H4 (cell line): ENCODE measurements around the gene ARMC8. TPM values are rescaled to one million over a fixed set of nuclear protein-coding genes. Genes with fewer than 3 reads are reported as not detected.

Source experiments
- DNase-seq: peaks from one replicate; pipeline ENCODE4 v3.0.0-alpha.2; 2015; ENCODE audit warnings: low spot score
- total RNA-seq: library from RNA; depleted of rRNA; stranded (reverse); fragments of >200 nt; shearing (Covaris generic); gene quantifications from 2 replicates; pipeline ENCODE4 v1.2.3, GENCODE V29; 2014

ARMC8 gene
- total RNA-seq, 1 experiment from 2014 or later, result 40.0 TPM

DNA sequence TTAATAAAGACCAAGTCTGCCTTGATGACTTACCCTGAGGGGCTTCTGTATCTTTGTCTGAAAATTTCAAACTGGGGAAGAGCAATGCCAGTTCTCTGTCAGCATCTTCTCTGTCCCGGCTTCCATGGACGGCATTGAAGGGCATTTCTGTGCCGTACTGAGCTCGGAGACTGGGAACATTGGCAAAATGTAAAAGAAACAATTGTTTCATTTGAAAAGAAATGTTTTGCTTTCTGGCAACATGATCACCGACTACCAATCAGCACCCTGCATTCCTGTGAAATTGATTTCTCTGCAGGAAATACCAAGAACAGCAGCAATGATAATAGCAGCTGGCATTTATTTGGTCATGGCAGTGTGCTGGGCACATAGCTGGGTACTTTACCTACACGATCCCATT is 116.4 kb downstream of the ARMC8 start:
- DNase-seq, result no peak

DNA sequence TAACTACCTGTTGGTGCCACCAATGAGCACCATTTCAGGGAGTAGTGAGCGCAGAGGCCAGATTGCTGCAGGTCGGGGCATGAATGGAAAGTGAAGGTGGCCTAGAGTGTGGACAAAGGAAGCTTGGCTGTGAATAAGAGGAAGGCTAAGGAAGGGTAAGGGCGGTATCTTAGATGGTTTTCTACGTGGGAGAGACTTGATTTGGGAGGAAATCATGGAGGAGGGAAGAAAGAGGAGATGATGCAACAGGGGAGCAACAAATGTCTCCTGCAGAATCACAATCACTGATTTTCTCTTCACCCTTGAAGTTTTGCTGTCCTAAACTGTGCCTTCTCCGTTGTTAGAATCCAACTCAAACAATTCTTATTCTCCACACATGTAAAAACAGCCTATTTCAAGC is 120.8 kb downstream of the ARMC8 start:
- DNase-seq, result no peak

DNA sequence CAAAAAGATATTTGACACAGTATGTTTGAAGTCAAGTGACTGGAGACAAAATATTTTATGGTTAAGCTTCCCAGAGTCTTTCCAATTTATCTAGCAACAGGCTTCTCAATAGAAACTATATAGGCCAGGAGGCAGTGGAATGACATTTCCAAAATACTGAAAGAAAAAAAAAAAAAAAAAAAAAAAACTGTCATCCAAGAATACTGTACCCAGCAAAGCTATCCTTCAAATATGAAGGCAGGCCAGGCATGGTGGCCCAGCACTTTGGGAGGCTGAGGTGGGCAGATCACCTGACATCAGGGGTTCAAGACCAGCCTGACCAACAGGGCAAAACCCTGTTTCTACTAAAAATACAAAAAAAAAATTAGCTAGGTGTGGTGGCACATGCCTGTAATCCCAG is 121.7 kb downstream of the ARMC8 start:
- no peak for DNase-seq

DNA sequence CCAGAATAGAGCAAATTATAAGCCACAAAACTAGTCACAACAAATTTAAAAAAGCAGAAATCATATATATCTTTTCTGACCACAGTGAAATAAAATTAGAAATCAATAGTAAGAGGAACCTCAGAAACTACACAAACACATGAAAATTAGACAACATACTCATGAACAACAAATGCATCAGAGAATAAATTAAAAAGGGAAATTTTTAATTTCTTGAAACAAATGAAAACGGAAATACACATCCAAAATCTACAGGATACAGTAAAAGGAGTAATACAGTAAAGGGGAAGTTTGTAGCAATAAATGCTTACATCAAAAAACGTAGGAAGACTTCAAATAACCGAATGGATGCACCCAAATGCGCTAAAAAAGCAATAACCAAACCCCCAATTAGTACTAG is 123.4 kb downstream of the ARMC8 start:
- no peak for DNase-seq

DNA sequence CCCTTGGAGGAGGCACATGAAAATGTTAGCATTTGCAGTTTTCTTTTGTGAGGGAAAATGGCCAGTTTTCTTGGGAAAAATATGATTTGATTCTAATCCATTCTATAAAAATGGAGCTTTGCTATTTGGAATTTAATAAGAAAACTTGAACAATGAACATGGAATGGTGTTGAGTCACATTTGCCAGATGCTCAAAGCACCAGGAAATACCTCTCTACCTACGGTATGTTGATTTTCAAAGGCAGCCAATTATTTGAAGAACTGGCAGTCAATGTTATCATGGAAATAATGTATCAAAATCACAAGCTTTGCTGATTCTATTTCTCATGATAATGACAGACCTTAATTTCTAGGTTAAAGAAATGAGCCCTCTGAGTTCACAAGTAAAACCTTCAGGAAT is 127.7 kb downstream of the ARMC8 start:
- no peak for DNase-seq

DNA sequence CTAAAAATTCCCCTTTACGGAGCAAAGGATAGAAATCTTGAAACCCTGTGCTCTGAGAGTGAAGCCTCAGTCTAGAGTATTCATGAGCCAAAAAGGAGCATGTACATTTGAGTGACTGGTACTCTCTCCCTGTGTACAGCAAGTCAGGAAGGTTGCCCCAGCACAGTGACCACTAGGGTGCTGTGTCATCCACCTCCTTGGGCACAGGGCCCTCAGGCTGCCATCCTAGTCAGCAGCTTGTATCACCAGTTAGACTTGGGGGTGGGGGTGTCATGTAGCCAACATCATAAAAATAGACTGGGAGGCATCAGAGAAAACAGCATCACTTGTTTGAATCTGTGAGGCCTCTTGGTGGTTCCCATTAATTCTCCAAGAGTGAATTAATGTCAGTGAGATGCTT is 130.6 kb downstream of the ARMC8 start:
- DNase-seq, result no peak

DNA sequence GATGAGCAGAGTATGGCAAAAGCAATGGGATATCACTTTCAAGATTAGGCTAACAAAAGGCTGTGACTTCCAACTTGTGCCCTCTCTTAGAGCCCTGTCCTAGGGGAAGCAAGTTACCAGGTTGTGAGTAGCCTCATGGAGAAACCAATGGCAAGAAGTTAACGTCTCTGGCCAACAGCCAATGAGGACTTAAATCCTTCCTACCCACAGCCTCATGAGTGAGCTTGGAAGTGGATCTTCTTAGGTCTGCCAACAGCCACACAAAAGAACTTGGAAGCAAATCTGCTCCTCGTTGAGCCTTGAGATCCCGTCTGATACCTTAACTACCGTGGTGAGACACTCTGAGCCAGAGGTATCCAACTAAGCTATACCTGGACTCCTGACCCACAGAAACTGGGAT is 136.9 kb downstream of the ARMC8 start:
- DNase-seq, result no peak

DNA sequence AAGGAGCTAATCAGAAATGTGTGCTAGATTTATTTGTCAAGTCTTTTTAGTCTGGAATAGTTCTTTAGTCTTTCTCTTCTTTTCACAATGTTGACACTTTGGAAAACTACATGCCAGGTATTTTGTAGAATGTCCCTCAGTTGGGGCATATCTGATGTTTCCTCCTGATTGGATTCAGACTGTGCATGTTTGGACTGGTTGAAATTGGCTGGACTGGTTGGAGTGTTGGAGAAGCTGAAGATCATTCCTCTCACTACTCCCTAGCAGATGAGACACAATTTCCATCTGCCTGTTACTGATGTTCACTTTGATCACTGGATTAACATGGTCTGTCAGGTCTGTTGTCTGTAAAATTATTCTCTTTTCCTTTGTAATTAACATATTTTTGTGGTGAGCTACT is 138.9 kb downstream of the ARMC8 start:
- DNase-seq, result no peak

DNA sequence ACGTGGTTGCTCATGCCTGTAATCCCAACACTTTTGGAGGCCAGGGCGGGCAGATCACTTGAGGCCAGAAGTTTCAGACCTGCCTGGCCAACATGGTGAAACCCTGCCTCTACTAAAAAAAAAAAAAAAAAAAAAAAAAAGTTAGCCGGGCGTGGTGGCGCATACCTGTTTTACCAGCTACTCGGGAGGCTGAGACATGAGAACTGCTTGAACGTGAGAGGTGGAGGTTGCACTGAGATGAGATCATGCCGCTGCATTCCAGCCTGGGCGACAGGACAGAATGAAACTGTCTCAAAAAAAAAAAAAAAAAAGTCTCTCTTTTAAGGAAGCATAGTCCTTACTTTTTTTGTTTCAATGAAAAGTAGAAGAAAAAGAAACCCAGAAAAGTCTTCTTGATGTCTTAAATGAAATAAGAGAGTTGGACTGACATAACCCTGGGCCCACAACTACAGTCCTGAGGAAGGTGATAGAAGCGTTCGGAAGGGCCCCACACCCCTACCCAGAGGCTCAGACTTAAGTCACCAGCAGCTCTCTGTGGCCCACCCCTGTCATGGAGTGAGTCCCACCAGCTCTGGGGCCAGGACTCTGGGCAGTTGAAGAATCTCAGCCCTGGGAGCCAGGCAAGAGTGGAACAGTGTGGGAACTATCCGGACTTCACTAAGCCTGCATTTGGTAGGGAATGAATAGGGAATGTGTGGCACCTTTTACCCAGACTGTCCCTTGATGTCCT is 139.9 kb downstream of the ARMC8 start:
- DNase-seq, result no peak

DNA sequence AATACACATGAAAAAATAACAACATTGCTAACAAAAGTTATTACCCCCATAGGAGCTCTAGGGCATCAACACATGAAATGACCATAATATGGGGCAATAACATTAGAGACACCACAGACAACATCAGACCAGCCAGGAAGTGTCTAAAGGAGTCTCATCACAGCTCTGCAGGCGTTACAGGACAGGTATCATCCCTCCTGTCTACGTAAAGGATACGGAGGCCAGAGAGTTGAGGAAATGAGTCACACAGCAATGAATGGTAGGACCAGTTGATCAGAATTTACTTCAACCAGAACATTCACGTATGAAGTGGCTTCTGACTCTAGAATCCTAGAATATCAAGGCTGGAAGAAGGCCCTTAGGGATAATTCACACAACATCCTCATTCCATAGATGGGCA is 140.7 kb downstream of the ARMC8 start:
- no peak for DNase-seq

DNA sequence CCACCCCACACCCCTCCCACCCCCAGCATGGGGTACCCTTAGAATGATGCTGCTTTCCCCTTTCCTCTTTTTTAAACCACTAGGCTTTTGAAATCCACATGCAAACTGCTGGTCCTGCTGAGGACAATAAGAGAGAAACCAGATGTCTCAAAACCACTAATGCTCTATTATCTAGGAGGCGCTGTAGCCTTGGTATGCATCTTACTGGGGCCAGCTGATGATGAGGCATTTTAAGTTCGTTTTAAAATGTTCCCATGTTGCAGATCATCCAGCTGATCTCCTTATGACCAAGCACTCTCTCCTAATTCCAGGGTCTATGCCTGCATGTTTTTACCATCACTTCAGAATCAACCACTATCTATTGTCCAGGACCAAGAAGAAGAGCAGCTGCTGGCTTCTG is 141.2 kb downstream of the ARMC8 start:
- peak; percentile 33 for DNase-seq

DNA sequence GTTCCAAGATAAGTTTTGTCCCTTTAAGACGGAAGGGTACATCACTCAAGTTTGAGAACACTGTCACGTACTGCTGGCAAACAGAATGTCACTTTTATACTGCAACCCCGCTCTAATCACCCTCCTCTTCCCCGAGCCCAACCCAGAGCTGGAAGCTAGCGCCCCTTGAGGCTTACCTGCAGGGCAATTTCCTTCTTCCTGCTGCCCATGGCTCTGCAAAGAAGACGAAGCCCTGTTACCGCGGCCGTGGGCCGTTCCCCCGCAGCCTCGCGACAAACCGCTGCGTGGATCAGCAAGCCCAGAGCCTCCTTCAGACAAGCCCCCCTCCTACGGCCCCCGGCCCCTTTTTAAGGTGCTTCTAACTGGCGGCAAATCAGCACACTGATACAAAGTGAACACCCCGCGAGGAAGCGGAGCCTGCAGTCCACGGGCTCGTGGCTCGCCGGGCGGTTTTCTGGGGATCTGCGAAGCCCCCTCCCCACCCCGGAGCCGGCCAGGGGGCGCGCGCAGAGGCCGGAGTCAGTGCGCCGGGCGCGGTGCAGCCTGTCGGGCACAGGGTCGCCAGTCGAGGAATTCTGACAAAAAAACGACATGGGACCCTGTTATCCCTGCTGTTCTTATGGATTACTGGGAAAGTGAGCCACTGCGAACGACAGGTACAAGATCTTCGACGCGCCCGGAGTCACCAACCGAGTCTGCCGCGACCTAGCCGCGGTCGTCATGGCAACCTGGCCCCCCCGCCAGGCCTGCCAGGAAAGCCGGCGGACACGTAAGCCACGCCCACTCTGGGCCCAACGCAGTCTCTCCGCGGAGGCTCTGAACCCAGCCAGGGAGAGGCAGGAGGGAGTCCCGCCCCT is 142.3 kb downstream of the ARMC8 start, which contains the start of gene NME9:
NME9 (minus strand) TSS at position 725 of the 857 bp plus-strand sequence; CDS start at position 209, 516 bp downstream.
- peak; percentile 91 for DNase-seq

DNA sequence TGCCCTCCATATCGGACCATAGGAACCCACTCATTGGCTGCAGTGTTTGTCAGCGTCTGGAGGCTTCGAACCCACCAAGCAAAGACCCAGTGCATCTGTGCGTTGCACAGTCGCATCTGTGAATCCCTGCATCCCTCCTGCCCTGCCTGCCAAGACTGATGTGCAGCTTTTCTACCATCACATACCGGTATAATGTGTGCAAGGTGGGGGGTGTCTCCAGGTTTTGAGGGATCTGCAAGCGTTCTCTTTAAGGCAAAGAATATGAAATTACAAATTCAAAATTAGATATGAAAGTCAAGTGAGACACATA is 142.8 kb downstream of the ARMC8 start:
- no peak for DNase-seq

DNA sequence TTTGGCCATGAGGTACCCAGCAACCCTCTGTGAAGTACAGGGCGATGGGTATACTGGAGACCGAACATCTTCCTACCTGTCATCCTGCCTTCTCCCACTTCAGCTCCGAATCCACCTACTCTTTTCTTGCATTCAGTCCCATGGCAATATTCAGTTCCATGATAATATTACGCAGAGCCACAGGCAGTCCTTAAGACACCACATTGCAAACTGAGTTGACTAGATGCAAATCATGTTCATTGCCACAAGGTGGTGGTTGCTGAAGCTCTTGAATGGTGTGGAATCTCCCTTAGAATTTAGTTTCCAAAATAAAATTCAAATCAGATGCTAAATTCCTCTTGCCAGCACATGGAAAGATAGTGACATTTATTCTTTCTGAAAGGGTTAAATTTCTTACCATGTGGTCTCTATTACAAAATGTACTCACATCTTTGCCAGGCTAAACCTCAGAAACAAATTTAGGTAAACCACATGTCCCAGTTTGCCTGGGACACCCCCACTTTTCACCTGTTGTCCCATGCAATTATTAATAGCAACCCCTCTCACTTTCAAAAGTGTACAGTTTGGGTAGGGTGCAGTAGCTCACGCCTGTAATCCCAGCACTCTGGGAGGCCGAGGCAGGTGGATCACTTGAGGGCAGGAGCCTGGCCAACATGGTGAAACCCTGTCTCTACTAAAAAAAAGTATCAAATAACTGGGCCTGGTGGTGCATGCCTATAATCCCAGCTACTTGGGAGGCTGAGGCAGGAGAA is 144.2 kb downstream of the ARMC8 start:
- DNase-seq, result no peak

DNA sequence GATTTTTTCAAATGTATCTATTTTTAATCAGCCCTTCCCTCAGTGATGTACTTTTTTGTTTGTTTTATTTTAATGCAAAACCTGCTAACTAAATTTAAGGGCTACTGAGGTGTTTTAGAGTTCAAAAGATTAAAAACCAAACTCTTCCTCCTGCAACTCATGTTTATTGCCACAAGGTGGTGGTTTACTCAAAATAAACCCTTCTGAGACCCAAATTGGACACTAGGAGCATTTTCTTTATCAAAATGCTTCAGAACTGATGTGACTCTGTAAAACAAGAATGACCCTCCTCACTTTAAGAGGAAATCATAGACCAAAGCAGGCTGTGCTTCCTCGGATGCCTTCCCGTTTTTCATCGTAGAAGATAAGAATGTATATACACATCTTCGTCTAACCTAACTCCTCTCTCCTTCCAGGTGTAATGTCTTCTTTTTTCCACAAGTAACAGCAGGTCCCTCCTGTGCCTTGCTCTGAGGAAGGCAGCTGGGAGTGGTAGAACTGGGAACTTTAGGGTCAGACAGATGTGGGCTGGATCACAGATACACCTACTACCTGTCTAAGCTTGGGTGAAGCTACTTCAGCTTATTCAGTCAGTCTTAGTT is 145.5 kb downstream of the ARMC8 start:
- DNase-seq, result peak; percentile 31

DNA sequence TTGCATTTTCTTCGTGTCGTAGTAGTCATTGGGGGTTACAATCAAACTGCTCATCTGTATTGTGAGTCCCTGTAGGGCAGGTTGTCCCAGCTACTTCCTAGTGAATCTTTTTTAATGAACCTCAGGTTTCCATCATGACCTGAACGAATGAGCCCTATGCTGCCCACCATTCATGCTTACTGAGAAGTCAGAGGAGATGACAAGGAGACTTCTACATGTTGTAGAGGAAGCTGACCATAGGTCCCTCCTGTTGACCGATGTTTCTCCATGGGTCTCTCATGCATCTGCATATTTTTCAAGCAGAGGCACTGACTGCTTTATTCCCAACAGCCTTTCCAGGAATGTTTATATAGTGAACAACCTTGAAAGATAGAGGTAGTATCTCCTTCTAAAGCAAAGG is 147.5 kb downstream of the ARMC8 start:
- no peak for DNase-seq

DNA sequence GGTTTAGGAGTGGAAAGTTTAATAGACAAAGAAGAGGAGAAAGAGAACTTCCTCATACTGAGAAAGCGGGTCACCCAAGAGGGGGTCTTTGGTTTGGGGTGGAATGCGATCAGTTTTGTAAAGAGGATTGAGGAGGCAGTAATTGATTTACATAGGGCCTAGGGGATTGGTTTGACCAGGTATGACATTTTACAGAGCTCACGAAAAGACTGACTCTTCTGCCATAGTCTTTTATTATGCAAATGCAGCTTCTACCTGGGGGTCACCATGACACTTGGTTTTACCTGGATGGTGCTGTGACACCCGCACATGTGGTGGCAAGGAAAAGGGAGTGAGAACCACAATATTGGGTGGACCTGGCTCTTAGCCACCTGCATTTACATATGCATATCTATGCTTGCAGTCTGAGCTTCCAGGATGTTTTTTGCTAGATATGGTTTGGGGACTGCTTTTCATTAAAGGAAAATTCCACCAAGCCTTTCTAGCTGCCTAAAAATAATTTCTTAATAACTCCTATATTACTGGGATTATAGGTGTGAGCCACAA is 149.4 kb downstream of the ARMC8 start:
- no peak for DNase-seq

DNA sequence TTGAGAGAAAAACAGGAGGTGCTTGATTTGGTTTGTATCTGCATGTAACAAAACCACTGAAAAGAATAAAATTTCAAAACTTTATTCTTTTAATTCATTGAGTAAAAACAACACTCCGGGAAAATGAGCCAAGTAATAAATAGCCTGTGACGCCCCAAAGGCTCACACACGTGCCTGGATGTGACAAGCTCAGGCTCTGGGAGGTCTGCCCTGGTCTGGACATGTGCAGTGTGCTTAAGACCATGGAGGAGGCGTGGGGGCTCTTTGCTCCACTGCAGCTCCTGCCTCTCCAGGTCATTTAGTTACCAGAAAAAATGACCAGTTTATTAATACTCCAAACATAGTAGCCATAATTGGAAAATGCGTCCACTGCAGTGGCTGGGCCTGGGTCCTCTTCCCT is 151.1 kb downstream of the ARMC8 start:
- DNase-seq, result no peak

DNA sequence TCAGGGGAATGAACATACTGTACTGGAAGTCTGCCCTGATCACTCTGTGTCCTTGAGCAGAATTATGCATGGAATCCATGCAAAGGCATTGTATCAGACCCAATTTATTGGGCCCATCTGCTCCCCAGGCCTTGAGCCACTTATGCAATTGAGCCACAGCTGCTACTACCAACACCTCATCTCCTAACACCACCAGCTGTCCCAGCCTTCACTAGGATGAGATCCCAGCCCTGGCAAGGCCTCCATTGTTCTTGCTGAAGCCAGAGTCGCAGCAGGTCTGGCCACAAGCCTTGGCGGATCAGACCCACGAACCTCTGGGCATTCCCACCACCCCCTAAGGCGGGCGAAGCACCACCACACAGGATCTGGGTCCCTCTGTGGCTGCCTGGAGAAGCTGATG is 151.7 kb downstream of the ARMC8 start:
- DNase-seq, result no peak

DNA sequence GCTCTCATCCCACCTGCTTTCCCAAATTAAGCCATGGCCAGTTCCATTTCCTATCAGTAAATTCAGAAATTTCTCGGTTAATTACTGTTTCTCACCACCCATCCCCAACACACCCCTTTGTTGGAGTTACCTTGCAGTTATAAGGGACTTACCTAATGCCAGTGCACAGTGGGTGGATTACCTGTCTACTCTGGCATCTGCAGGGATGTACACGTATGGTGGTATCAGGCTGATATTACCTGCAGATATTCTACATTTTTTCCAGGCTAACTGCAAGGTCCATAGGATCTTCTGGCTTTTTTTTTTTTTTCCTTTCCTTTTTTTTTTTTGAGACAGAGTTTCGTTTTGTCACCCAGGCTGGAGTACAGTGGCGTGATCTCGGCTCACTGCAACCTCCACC is 153.4 kb downstream of the ARMC8 start:
- no peak for DNase-seq

DNA sequence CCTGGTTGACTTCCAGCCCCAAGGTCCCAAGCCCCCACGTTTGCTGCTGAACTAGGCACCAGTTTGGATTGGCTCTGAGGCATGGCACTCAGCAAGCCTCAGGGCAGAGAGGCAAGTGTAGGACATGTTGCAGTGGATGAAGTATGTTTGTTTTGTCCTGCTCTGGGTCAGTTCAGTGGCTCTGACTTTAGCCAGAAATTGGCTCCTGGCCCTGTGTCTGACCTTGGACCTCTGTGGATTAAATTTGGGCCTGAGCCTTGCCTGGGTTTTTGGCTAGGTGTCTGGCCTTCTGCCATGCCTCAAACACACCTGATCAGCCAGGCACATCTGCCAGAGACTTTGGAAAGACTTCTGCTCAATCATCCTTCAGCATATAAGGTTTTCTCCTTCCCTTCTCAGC is 157.7 kb downstream of the ARMC8 start:
- DNase-seq, result no peak
